Kidney epithelial cell (primary cell): ENCODE data around the gene PNISR. TPM values are rescaled to one million over a fixed set of nuclear protein-coding genes. Genes with fewer than 3 reads are reported as not detected.
A peak's percentile ranks its signal among the peaks of the same experiment; 100 is the strongest.

Source experiments
- DNase-seq: peaks from one replicate; pipeline ENCODE4 v3.0.0-alpha.2; 2010; ENCODE audit warnings: low read depth
- H3K27me3 ChIP-seq: 2 replicates; pipeline ENCODE4 v1.6.0; 2011; ENCODE audit warnings: low read length; ENCODE audit not compliant: control insufficient read depth, insufficient read depth
- H3K36me3 ChIP-seq: 2 replicates; pipeline ENCODE4 v1.5.1; 2011; ENCODE audit warnings: low read length; ENCODE audit not compliant: control insufficient read depth, insufficient read depth
- H3K4me3 ChIP-seq: 2 replicates; pipeline ENCODE4 v1.5.1; 2011; ENCODE audit warnings: low read depth, mild to moderate bottlenecking, control low read depth, low read length
- total RNA-seq: library from RNA; depleted of rRNA; stranded (reverse); fragments of >200 nt; gene quantifications from 2 replicates; pipeline ENCODE4 v1.2.3, GENCODE V29; 2015
- TF ChIP-seq, protein P1 (sequence below): IDR thresholded peaks from 2 replicates; pipeline ENCODE4 v1.5.1; 2011; ENCODE audit warnings: mild to moderate bottlenecking, moderate library complexity, low read length, control low read depth, inconsistent platforms; ENCODE audit not compliant: insufficient read depth, poor library complexity, severe bottlenecking

The PNISR gene
- total RNA-seq, 1 donor from 2014 or later = 32.3 TPM

DNA sequence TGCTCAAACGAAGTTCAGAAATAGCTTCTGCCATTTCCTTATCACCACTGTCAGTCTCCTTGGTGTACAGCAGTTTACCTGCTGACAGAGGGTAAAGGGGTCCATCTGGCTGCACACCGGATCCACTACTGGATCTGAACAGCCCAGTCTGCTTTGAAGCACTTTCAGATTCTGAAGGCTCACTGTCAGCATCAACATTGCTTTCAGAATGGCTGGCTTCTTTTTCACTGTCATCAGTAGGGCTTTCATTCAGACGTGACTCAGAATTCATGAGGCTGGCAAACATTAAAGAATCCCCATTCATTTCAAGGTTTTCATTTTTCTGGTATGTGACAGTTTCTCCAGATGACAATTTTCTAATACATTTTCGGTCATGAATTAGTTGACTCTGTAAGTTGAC is 21.0 kb upstream of the PNISR start:
- Histone ChIP-seq H3K27me3 (no peaks in the 10 kb centered on the region), H3K36me3 (no peaks in the 10 kb centered on the region), H3K4me3 (no peak overlapping the region)
- TF ChIP-seq, protein P1, sequence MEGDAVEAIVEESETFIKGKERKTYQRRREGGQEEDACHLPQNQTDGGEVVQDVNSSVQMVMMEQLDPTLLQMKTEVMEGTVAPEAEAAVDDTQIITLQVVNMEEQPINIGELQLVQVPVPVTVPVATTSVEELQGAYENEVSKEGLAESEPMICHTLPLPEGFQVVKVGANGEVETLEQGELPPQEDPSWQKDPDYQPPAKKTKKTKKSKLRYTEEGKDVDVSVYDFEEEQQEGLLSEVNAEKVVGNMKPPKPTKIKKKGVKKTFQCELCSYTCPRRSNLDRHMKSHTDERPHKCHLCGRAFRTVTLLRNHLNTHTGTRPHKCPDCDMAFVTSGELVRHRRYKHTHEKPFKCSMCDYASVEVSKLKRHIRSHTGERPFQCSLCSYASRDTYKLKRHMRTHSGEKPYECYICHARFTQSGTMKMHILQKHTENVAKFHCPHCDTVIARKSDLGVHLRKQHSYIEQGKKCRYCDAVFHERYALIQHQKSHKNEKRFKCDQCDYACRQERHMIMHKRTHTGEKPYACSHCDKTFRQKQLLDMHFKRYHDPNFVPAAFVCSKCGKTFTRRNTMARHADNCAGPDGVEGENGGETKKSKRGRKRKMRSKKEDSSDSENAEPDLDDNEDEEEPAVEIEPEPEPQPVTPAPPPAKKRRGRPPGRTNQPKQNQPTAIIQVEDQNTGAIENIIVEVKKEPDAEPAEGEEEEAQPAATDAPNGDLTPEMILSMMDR = no peak
- DNase-seq = no peak

DNA sequence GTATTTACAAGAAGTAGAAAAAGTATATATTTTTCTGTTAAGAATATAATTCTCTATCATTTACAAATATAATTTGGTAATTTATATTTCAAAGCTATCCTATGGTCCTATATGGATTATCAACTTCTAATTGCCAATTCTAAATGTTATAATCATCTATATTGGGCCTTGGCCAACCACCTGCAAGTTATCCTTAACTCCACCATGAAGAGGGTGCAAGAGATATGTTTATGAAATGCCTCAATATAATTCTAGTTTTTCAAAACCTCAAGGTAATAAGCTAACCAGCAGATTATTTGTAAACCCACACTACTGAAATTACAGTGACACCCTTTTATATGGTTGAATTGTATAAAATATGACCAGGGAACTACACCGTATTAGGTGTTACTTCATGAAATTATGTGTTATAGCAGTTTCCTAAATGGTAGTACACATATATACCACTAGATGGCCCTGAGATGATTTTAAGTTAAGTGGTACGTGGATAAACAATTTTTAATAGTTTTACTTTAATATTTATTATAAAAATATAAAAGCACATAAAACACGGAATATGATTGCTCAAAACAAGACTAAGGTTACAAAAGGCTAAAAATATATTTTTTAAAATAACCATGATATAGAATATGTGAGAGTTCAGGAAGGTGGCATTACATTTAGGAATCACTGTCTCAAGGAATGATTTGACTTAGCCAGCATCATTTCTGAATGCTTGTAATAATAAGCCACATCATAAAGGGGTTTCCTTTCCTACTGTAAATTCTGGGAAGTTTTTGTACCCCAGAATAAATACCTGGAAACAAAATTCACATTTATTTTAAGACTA is 9.8 kb upstream of the PNISR start:
- Histone ChIP-seq H3K27me3 (no peaks in the 10 kb centered on the region), H3K4me3 (no peak overlapping the region), H3K36me3 (no peaks in the 10 kb centered on the region)
- no peak for DNase-seq
- TF ChIP-seq, protein P1 = peak; percentile 63

DNA sequence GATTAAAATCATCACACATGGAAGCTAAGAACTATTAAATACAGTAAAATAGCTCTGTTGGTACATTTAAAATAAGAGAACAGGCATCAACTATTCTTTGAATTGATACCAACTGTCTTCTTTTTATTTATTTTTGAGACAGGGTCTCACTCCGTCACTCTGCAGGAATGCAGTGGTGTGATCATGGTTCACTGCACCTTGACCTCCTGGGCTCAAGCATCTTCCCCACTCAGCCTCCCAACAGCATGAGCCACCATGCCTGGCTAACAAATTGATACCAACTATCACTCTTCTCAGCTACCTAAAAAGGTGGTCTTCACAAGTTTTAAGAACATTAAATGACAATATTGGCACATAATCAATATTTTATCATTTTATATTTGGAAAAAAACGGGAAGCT is 7.8 kb upstream of the PNISR start:
- Histone ChIP-seq H3K4me3 (no peak overlapping the region), H3K36me3 (no peaks in the 10 kb centered on the region), H3K27me3 (no peaks in the 10 kb centered on the region)
- DNase-seq = peak; percentile 41
- TF ChIP-seq, protein P1 = no peak

DNA sequence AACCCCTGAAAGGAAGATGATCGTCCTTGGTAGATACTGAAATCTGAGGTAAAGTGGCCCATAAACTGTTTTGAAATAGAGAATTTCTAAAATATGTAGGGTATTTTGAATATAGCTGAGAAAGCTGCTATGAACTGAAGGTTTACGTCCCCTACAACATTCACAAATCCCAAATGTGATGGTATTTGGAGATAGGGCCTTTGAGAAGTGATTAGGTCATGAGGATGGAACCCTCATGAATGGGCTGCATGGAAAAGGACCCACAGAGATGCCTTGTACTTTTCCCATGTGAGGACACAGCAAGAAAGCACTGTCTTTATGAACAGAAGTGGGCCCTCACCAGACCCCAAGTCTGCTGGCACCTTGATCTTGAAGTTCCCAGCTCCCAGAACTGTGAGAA is 6.8 kb upstream of the PNISR start:
- Histone ChIP-seq H3K4me3 (no peak overlapping the region), H3K27me3 (no peaks in the 10 kb centered on the region), H3K36me3 (no peaks in the 10 kb centered on the region)
- TF ChIP-seq, protein P1 = no peak
- no peak for DNase-seq

DNA sequence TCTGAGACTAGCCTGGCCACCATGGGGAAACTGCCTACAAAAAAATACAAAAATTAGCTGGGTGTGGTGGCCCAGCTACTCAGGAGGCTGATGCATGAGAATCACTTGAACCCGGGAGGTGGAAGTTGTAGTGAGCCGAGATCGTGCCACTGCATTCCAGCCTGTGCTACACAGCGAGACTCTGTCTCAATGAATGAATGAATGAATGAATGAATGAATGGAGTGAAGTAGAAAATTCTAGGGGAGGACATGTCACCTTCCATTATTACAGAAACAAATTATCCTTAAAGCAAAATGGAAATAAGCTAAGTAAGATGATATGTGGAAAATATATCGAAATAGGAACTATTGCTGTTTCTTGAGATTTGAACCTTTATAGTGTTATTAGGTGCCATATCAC is 2.9 kb upstream of the PNISR start:
- no peak for DNase-seq
- H3K4me3 ChIP-seq = no peak overlapping the region
- TF ChIP-seq, protein P1 = no peak
- no peaks in the 10 kb centered on the region for H3K27me3 ChIP-seq
- H3K36me3 ChIP-seq = peaks cover 1% of the 10 kb centered on the region

DNA sequence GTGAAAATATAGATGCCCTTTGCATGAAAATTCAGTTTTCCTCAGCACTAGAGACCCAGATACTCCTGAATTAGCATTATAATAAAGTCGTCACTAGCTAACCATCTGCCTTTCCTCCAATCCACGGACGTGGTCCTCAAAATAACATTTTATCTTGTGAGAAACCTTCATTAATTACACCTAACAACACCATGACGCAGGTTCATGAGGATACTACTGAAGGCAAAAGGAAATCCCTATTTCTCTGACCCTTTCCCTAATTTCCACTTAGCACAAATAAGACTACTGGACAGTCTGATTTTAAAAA is 1.3 kb upstream of the PNISR start:
- TF ChIP-seq, protein P1 = no peak
- Histone ChIP-seq H3K36me3 (peaks cover 1% of the 10 kb centered on the region), H3K4me3 (peak overlapping the region; percentile 93), H3K27me3 (no peaks in the 10 kb centered on the region)
- no peak for DNase-seq
